H1 (cell line): Measurements from ENCODE around the gene FBXO21. TPM values are rescaled to one million over a fixed set of nuclear protein-coding genes. Genes with fewer than 3 reads are reported as not detected.

Experiments
- CTCF ChIA-PET: fragments of 300-600 bp; sonication (Branson Sonifier 250); formaldehyde crosslinking; loops from one replicate; lab custom pipeline; 2021; ENCODE audit not compliant: partially characterized antibody; lab: Charles Lee
- POLR2A ChIA-PET: fragments of 300-600 bp; sonication (Branson Sonifier 250); formaldehyde crosslinking; loops from one replicate; lab custom pipeline; 2021; ENCODE audit warnings: inconsistent platforms; ENCODE audit not compliant: partially characterized antibody; lab: Charles Lee
- DNase-seq, 2 experiments: peaks; one replicate each; pipeline versions ENCODE4 v3.0.0 to v3.0.0-alpha.2; 2010 to 2022; ENCODE audit warnings: low spot score in 2 of 2, low read depth in 1 of 2, mixed read lengths in 1 of 2
- FAIRE-seq: peaks from 2 replicates; lab custom pipeline; 2011; peaks lifted over from hg19 to GRCh38; lab: Jason Lieb, UNC
- H2AFZ ChIP-seq: 2 replicates; pipeline ENCODE4 v1.8.1; 2012; ENCODE audit warnings: low read length, inconsistent platforms
- H2AK5ac ChIP-seq: 2 replicates; pipeline ENCODE4 v1.6.1; 2013; ENCODE audit warnings: low read depth, low read length
- H2BK120ac ChIP-seq: replicated peaks from 2 replicates; pipeline ENCODE3; 2013; ENCODE audit warnings: low read depth, low read length, inconsistent platforms
- H2BK12ac ChIP-seq: 2 replicates; pipeline ENCODE4 v1.6.1; 2013; ENCODE audit warnings: low read depth, low read length
- H2BK15ac ChIP-seq: 2 replicates; pipeline ENCODE4 v1.6.1; 2013; ENCODE audit warnings: low read length
- H2BK20ac ChIP-seq: 2 replicates; pipeline ENCODE4 v1.6.1; 2013; ENCODE audit warnings: low read length
- H2BK5ac ChIP-seq: 2 replicates; pipeline ENCODE4 v1.6.1; 2013; ENCODE audit warnings: low read depth, low read length
- H3K14ac ChIP-seq: 2 replicates; pipeline ENCODE4 v1.6.1; 2013; ENCODE audit warnings: inconsistent platforms; ENCODE audit not compliant: insufficient read length
- H3K18ac ChIP-seq: 2 replicates; pipeline ENCODE4 v1.6.1; 2013; ENCODE audit warnings: low read length; ENCODE audit errors: extremely low read depth
- H3K23ac ChIP-seq: 2 replicates; pipeline ENCODE4 v1.6.1; 2013; ENCODE audit warnings: inconsistent platforms; ENCODE audit not compliant: insufficient read length
- H3K23me2 ChIP-seq: 2 replicates; pipeline ENCODE4 v1.6.1; 2013; ENCODE audit warnings: low read depth, low read length
- H3K27ac ChIP-seq: 2 replicates; pipeline ENCODE4 v1.6.1; 2011; ENCODE audit warnings: low read depth, low read length, inconsistent platforms
- H3K27me3 ChIP-seq, 4 experiments: replicated peaks in 1 of 4; 1 replicate in 1 of 4; 2 replicates in 3 of 4; pipeline versions ENCODE4 v1.6.1 to v1.8.1; 2011 to 2013; ENCODE audit warnings: low read length in 3 of 4, mild to moderate bottlenecking in 3 of 4, inconsistent platforms in 2 of 4, mixed read lengths in 2 of 4, moderate library complexity in 1 of 4; ENCODE audit not compliant: control insufficient read depth in 3 of 4, insufficient read depth in 3 of 4; ENCODE audit errors: extremely low read depth in 1 of 4
- H3K36me3 ChIP-seq, 4 experiments: 2 replicates each; pipeline versions ENCODE4 v1.6.1 to v1.8.1; 2011 to 2013; ENCODE audit warnings: mild to moderate bottlenecking in 4 of 4, low read length in 3 of 4, moderate library complexity in 2 of 4, control low read depth in 1 of 4, inconsistent platforms in 1 of 4; ENCODE audit not compliant: insufficient read depth in 4 of 4, control insufficient read depth in 2 of 4
- H3K4ac ChIP-seq: replicated peaks from 2 replicates; pipeline ENCODE3; 2013; ENCODE audit warnings: low read length, low read depth, mixed read lengths, inconsistent platforms; ENCODE audit not compliant: insufficient read length
- H3K4me1 ChIP-seq, 4 experiments: replicated peaks in 1 of 4; 1 replicate in 1 of 4; 2 replicates in 3 of 4; pipeline versions ENCODE4 v1.6.1 to v1.8.1; 2011 to 2013; ENCODE audit warnings: low read length in 3 of 4, inconsistent platforms in 2 of 4, mixed read lengths in 1 of 4; ENCODE audit not compliant: insufficient read depth in 4 of 4, control insufficient read depth in 3 of 4
- H3K4me2 ChIP-seq, 2 experiments: 2 replicates each; pipeline versions ENCODE4 v1.6.1 to v1.8.1; 2011 to 2013; ENCODE audit warnings: low read depth in 2 of 2, low read length in 2 of 2, control low read depth in 1 of 2, inconsistent platforms in 1 of 2, mild to moderate bottlenecking in 1 of 2; ENCODE audit not compliant: insufficient read depth in 1 of 2
- H3K4me3 ChIP-seq, 4 experiments: fragments of 200-600, 300-600 bp in 1 of 4; sonication (generic), shearing (Covaris generic), sonication (Bioruptor Twin) in 1 of 4; 2 replicates each; pipeline versions ENCODE4 v1.5.1 to v1.8.1; 2011 to 2016; ENCODE audit warnings: low read length in 4 of 4, low read depth in 3 of 4, control low read depth in 2 of 4, inconsistent platforms in 2 of 4, mild to moderate bottlenecking in 2 of 4, mixed read lengths in 1 of 4, moderate library complexity in 1 of 4; ENCODE audit not compliant: insufficient read depth in 2 of 4; ENCODE audit errors: extremely low read depth in 1 of 4
- H3K56ac ChIP-seq: replicated peaks from 2 replicates; pipeline ENCODE3; 2013; ENCODE audit warnings: low read depth, mild to moderate bottlenecking, mixed read lengths, low read length, inconsistent platforms; ENCODE audit not compliant: insufficient read length
- H3K79me1 ChIP-seq: 2 replicates; pipeline ENCODE4 v1.6.1; 2013; ENCODE audit warnings: low read depth, low read length, control low read depth
- H3K79me2 ChIP-seq, 2 experiments: 2 replicates each; pipeline versions ENCODE4 v1.6.1 to v1.8.1; 2012 to 2013; ENCODE audit warnings: low read length in 2 of 2, mild to moderate bottlenecking in 2 of 2, inconsistent platforms in 1 of 2; ENCODE audit not compliant: insufficient read depth in 2 of 2, control insufficient read depth in 1 of 2
- H3K9ac ChIP-seq, 4 experiments: replicated peaks in 1 of 4; 1 replicate in 1 of 4; 2 replicates in 3 of 4; pipeline versions ENCODE4 v1.6.1 to v1.8.1; 2011 to 2013; ENCODE audit warnings: low read depth in 3 of 4, low read length in 3 of 4, control low read depth in 2 of 4, mild to moderate bottlenecking in 2 of 4, moderate library complexity in 2 of 4, inconsistent platforms in 1 of 4; ENCODE audit errors: extremely low read depth in 1 of 4
- H3K9me3 ChIP-seq, 2 experiments: 2 replicates each; pipeline versions ENCODE4 v1.6.1 to v1.8.1; 2012 to 2013; ENCODE audit warnings: mild to moderate bottlenecking in 2 of 2, moderate library complexity in 2 of 2, control low read depth in 1 of 2, inconsistent platforms in 1 of 2, low read depth in 1 of 2, low read length in 1 of 2, mixed read lengths in 1 of 2; ENCODE audit not compliant: insufficient read depth in 2 of 2
- H4K20me1 ChIP-seq, 2 experiments: replicated peaks in 1 of 2; 2 replicates each; pipeline versions ENCODE3 to v1.8.1; 2011 to 2013; ENCODE audit warnings: inconsistent platforms in 2 of 2, low read length in 2 of 2, mild to moderate bottlenecking in 1 of 2; ENCODE audit not compliant: insufficient read depth in 2 of 2, control insufficient read depth in 1 of 2
- H4K5ac ChIP-seq: 2 replicates; pipeline ENCODE4 v1.6.1; 2013; ENCODE audit warnings: low read length, low read depth, mixed read lengths, inconsistent platforms; ENCODE audit not compliant: insufficient read length
- H4K8ac ChIP-seq: 2 replicates; pipeline ENCODE4 v1.8.0; 2013; ENCODE audit warnings: mild to moderate bottlenecking, moderate library complexity, low read length, inconsistent platforms; ENCODE audit not compliant: insufficient read depth; ENCODE audit errors: extremely low read depth
- H4K91ac ChIP-seq: replicated peaks from 2 replicates; pipeline ENCODE3; 2013; ENCODE audit warnings: low read length, mixed read lengths, inconsistent platforms; ENCODE audit not compliant: insufficient read length
- EP300 ChIP-seq, 2 experiments: IDR thresholded peaks; 1 replicate in 1 of 2; 2 replicates in 1 of 2; pipeline ENCODE4 v1.6.1; 2011 to 2012; ENCODE audit warnings: low read depth in 2 of 2, low read length in 2 of 2, mild to moderate bottlenecking in 2 of 2, borderline replicate concordance in 1 of 2, inconsistent platforms in 1 of 2, moderate library complexity in 1 of 2
- KDM4A ChIP-seq: IDR thresholded peaks from one replicate; pipeline ENCODE4 v1.7.1; 2012; ENCODE audit warnings: low read depth, mild to moderate bottlenecking, moderate library complexity, low read length, inconsistent platforms; ENCODE audit not compliant: severe bottlenecking
- MAX ChIP-seq: IDR thresholded peaks from 2 replicates; pipeline ENCODE4 v1.6.1; 2012; ENCODE audit warnings: inconsistent platforms
- RAD21 ChIP-seq, 2 experiments: IDR thresholded peaks in 1 of 2; conservative IDR thresholded peaks in 1 of 2; 2 replicates each; pipeline ENCODE4 v1.6.1; 2011; ENCODE audit warnings: low read depth in 2 of 2, low read length in 2 of 2, improper control_type of control experiment in 1 of 2, inconsistent platforms in 1 of 2, mild to moderate bottlenecking in 1 of 2, moderate library complexity in 1 of 2
- SIN3A ChIP-seq, 2 experiments: IDR thresholded peaks in 1 of 2; conservative IDR thresholded peaks in 1 of 2; 2 replicates each; pipeline ENCODE4 v1.6.1; 2011 to 2012; ENCODE audit warnings: low read length in 2 of 2, improper control_type of control experiment in 1 of 2, low read depth in 1 of 2, mild to moderate bottlenecking in 1 of 2
- SP1 ChIP-seq: IDR thresholded peaks from 2 replicates; pipeline ENCODE4 v1.6.1; 2011; ENCODE audit warnings: low read depth, low read length
- SRF ChIP-seq: IDR thresholded peaks from 2 replicates; pipeline ENCODE4 v1.6.1; 2011; ENCODE audit warnings: mild to moderate bottlenecking, low read depth, low read length, moderate library complexity
- TAF7 ChIP-seq: optimal IDR thresholded peaks from 2 replicates; pipeline ENCODE3; 2011; ENCODE audit warnings: low read depth, mild to moderate bottlenecking, inconsistent platforms, low read length, moderate library complexity, borderline replicate concordance
- WGBS, 2 experiments: shearing (Covaris generic) in 1 of 2; methylation state at CpG; one replicate each; pipeline versions ENCODE4 v1.1.6 to v1.1.7; 2013 to 2015; ENCODE audit warnings: low lambda C conversion rate in 2 of 2, mixed read lengths in 2 of 2, inconsistent platforms in 1 of 2, low coverage in 1 of 2, missing lambda C conversion rate in 1 of 2; ENCODE audit not compliant: insufficient replicate concordance in 2 of 2, insufficient coverage in 1 of 2, insufficient read length in 1 of 2; ENCODE audit errors: extremely low coverage in 1 of 2, missing lambda C conversion rate in 1 of 2; 5-methylcytosine and 5-hydroxymethylcytosine counted together
- polyA plus RNA-seq, 7 experiments: library from polyadenylated mRNA; depleted of rRNA in 3 of 7; stranded (reverse) in 5 of 7; unstranded in 2 of 7; fragments of >200 nt in 5 of 7; fragments of 200-250 nt in 2 of 7; gene quantifications; 1 replicate in 5 of 7; 2 replicates in 1 of 7; 4 replicates in 1 of 7; pipeline versions ENCODE4 v1.2.1 to v1.2.3, GENCODE V29; 2011 to 2013; ENCODE audit warnings: missing spikeins in 2 of 7, mixed read lengths in 2 of 7
- total RNA-seq: library from RNA; stranded (reverse); fragmentation: NEBNext Ultra II Directional; extraction: Animal tissue kit (Norgen Biotek cat#: 25700); gene quantifications from 2 replicates; pipeline ENCODE4 v1.2.1, GENCODE V29; 2021

The FBXO21 gene
- total and polyA plus RNA-seq, 2 of the 8 experiments (the other 6 are each of a cell fraction or from before 2014, with no cell fraction given), result 57.0 to 80.6 TPM

GRCh38 chr12:117212563-117213190 lies 22.4 kb upstream of the FBXO21 start:
- Histone ChIP-seq H3K79me2 (no peaks in the 10 kb centered on the region), H2BK120ac (no peak overlapping the region), H2AFZ (no peak overlapping the region), H4K20me1 (no peaks in the 10 kb centered on the region), H2AK5ac (no peak overlapping the region), H3K9ac (no peak overlapping the region), H2BK5ac (no peak overlapping the region), H3K14ac (no peak overlapping the region), H3K36me3 (no peaks in the 10 kb centered on the region), H3K18ac (no peak overlapping the region), H3K56ac (no peak overlapping the region), H4K91ac (no peak overlapping the region), H3K27me3 (no peaks in the 10 kb centered on the region), H2BK15ac (no peak overlapping the region), H4K8ac (no peak overlapping the region), H3K4me1 (peaks cover 0 to 4% (median 2%) of the 10 kb centered on the region in 4 experiments; a peak in 2 of 7 replicates), H3K23ac (no peak overlapping the region), H3K4me3 (no peak overlapping the region), H3K79me1 (no peaks in the 10 kb centered on the region), H3K27ac (no peak overlapping the region), H3K9me3 (no peaks in the 10 kb centered on the region), H2BK12ac (no peak overlapping the region), H3K4me2 (no peak overlapping the region), H3K23me2 (no peaks in the 10 kb centered on the region; the same call in 1 of the 2 replicates), H3K4ac (no peak overlapping the region), H2BK20ac (no peak overlapping the region), H4K5ac (no peak overlapping the region)
- DNase-seq (peak; percentile 34 to 88), FAIRE-seq (peak; percentile 99)
- WGBS, 2 experiments, result 28% methylated on average over 7 of the region's 7 CpGs; no CpG with 5 or more reads in 1 of the 2 experiments
- ChIA-PET CTCF (interaction anchor here (0.6 to 6.8 kb wide), 38 partner anchors 8 to 935 kb away, joined by 3 to 65 read pairs (median 4); no protein-coding TSS in a partner anchor), POLR2A (interaction anchor here (1.4 kb wide), 1 partner anchor 624 kb away, joined by 3 read pairs; no protein-coding TSS in a partner anchor)
- TF ChIP-seq RAD21 (IDR thresholded peaks at IDR 0.05 in 1 of 2, conservative IDR thresholded peaks at IDR 0.05 in 1 of 2; ENCODE audit: low read depth in 2 of 2, low read length in 2 of 2), result peak; percentile 97 to 98
- TF ChIP-seq SIN3A (conservative IDR thresholded peaks at IDR 0.05 in 1 of 2, IDR thresholded peaks at IDR 0.05 in 1 of 2; ENCODE audit: low read depth in 1 of 2, low read length in 2 of 2), result no peak
- no peak for TF ChIP-seq SP1
- no peak for TF ChIP-seq KDM4A
- TF ChIP-seq SRF, result no peak
- TF ChIP-seq MAX, result no peak
- TF ChIP-seq EP300 (IDR thresholded peaks at IDR 0.05; ENCODE audit: borderline replicate concordance in 1 of 2, low read depth in 2 of 2, low read length in 2 of 2), result no peak
- no peak for TF ChIP-seq TAF7
